Stomach (tissue), 9 donors: ENCODE results near the gene DNASE1L3. TPM values are rescaled to one million over a fixed set of nuclear protein-coding genes. Genes with fewer than 3 reads are reported as not detected.

ENCODE experiments used
- DNase-seq, 2 donors: peaks; one replicate each; pipeline versions ENCODE4 v3.0.0 to v3.0.0-alpha.2; 2013 to 2019
- H3K27ac ChIP-seq, 5 donors: fragments of 200-600 bp in 4 of 5; sonication (generic) in 4 of 5; one replicate each; pipeline ENCODE4 v1.5.1; 2013 to 2019; ENCODE audit warnings: mild to moderate bottlenecking in 1 of 5, moderate library complexity in 1 of 5
- H3K27me3 ChIP-seq, 3 donors: fragments of 200-600 bp; sonication (generic); one replicate each; pipeline ENCODE4 v1.5.1; 2017 to 2019; ENCODE audit warnings: mixed run types in 1 of 3
- H3K36me3 ChIP-seq, 4 donors: fragments of 200-600 bp; sonication (generic); 1 replicate in 3 of 4; 2 replicates in 1 of 4; pipeline ENCODE4 v1.5.1; 2016 to 2019
- H3K4me1 ChIP-seq, 4 donors: fragments of 200-600 bp; sonication (generic); one replicate each; pipeline ENCODE4 v1.5.1; 2016 to 2019
- H3K4me3 ChIP-seq, 4 donors: fragments of 200-600 bp; sonication (generic) in 3 of 4; one replicate each; pipeline ENCODE4 v1.5.1; 2016 to 2019; ENCODE audit warnings: mild to moderate bottlenecking in 1 of 4
- H3K9me3 ChIP-seq, 4 donors: fragments of 200-600 bp; sonication (generic); one replicate each; pipeline ENCODE4 v1.5.1; 2016 to 2019
- CTCF ChIP-seq, 7 experiments: fragments of 450-650 bp in 4 of 7; fragments of 200-600 bp in 3 of 7; sonication (generic) in 3 of 7; IDR thresholded peaks; one replicate each; pipeline ENCODE4 v1.5.1; 2016 to 2019; ENCODE audit warnings: antibody characterized with exemption in 7 of 7, control low read depth in 2 of 7, mild to moderate bottlenecking in 1 of 7
- EP300 ChIP-seq: sonication (generic); formaldehyde crosslinking; IDR thresholded peaks from one replicate; pipeline ENCODE4 v1.6.1; 2017; ENCODE audit warnings: antibody characterized with exemption
- POLR2A ChIP-seq, 4 donors: fragments of 450-650 bp; IDR thresholded peaks; one replicate each; pipeline ENCODE4 v1.6.1; 2016; ENCODE audit warnings: antibody characterized with exemption in 4 of 4, control low read depth in 2 of 4, mild to moderate bottlenecking in 1 of 4, moderate library complexity in 1 of 4
- POLR2AphosphoS5 ChIP-seq, 3 donors: sonication (generic); formaldehyde crosslinking; IDR thresholded peaks; one replicate each; pipeline ENCODE4 v1.6.1; 2016; ENCODE audit warnings: antibody characterized with exemption in 3 of 3
- WGBS, 5 donors: extraction: QIAGEN DNeasy Blood & Tissue Kit in 3 of 5; methylation state at CpG; one replicate each; pipeline versions ENCODE4 v1.1.5 to v1.1.7; 2013 to 2018; 5-methylcytosine and 5-hydroxymethylcytosine counted together
- intact Hi-C: fragments of 100-400 bp; cut with DNase I; formaldehyde crosslinking; loops from one replicate; pipeline ENCODE4 v1.15.1; 2023; ENCODE audit warnings: low total_unique reads
- polyA plus RNA-seq, 3 donors: library from polyadenylated mRNA; stranded (reverse); fragments of 200-250 nt; gene quantifications; one replicate each; pipeline ENCODE4 v1.2.3, GENCODE V29; 2013
- total RNA-seq, 5 donors: library from RNA; depleted of rRNA; stranded (reverse); fragments of >200 nt; gene quantifications; one replicate each; pipeline versions ENCODE4 v1.1.0 to v1.2.3, GENCODE V29; 2014 to 2016
- donor health status: healthy with polysubstance abuse.
- donor health status: Bipolar disorder and iron deficiency.
- donor health status: healthy.

Gene DNASE1L3
- total and polyA plus RNA-seq, 8 donors, result 0.43 to 10.4 (median 3.1) TPM; not detected in 2

- 80 to 89% (median 88%) methylated on average over 16 of the region's 16 CpGs for WGBS, 5 donors
- Histone ChIP-seq H3K27me3 (no peaks in the 10 kb centered on the region), H3K4me1 (peaks cover 36 to 58% (median 50%) of the 10 kb centered on the region in 4 donors), H3K4me3 (no peak overlapping the region), H3K36me3 (peaks cover 23 to 94% (median 69%) of the 10 kb centered on the region in 4 donors), H3K9me3 (no peaks in the 10 kb centered on the region), H3K27ac (peak overlapping the region in 4 of 5 donors; percentile 2 to 63 (median 33))
- TF ChIP-seq EP300, result no peak
- TF ChIP-seq CTCF (IDR thresholded peaks at IDR 0.05), result peak in 5 of 7 experiments; percentile 44 to 91 (median 84)
- peak; percentile 62 to 81 for DNase-seq
- intact Hi-C loops, result no loop called here
These were observed 43.1 kb downstream of the DNASE1L3 start for GRCh38 chr3:58167431-58168351.

- no peak for TF ChIP-seq EP300
- TF ChIP-seq POLR2AphosphoS5 (IDR thresholded peaks at IDR 0.05), result peak in 1 of 3 donors; percentile 16
- TF ChIP-seq POLR2A (IDR thresholded peaks at IDR 0.05), result no peak
- no peak for TF ChIP-seq CTCF (IDR thresholded peaks at IDR 0.05)
- Histone ChIP-seq H3K9me3 (no peaks in the 10 kb centered on the region), H3K4me3 (no peak overlapping the region), H3K4me1 (peaks cover 36 to 73% (median 60%) of the 10 kb centered on the region in 4 donors), H3K27me3 (no peaks in the 10 kb centered on the region), H3K27ac (peak overlapping the region; percentile 67 to 87 (median 86)), H3K36me3 (peaks cover 13 to 92% (median 70%) of the 10 kb centered on the region in 4 donors)
- peak; percentile 58 to 62 for DNase-seq
- WGBS, 5 donors, result 31 to 50% (median 43%) methylated on average over 13 to 16 of the region's 16 CpGs
- intact Hi-C loops, result no loop called here
These were observed 45.6 kb downstream of the DNASE1L3 start for GRCh38 chr3:58164906-58165821.

GRCh38 chr3:58164199-58164879 is 46.4 kb downstream of the DNASE1L3 start:
- Histone ChIP-seq H3K27me3 (no peaks in the 10 kb centered on the region), H3K4me3 (peak overlapping the region in 1 of 4 donors; percentile 6), H3K27ac (peak overlapping the region; percentile 67 to 87 (median 86)), H3K4me1 (peaks cover 36 to 73% (median 60%) of the 10 kb centered on the region in 4 donors), H3K36me3 (peaks cover 11 to 92% (median 70%) of the 10 kb centered on the region in 4 donors), H3K9me3 (no peaks in the 10 kb centered on the region)
- intact Hi-C loops, result no loop called here
- TF ChIP-seq POLR2A (IDR thresholded peaks at IDR 0.05) (no peak), POLR2AphosphoS5 (IDR thresholded peaks at IDR 0.05) (peak; percentile 6 to 42 (median 20))
- 25 to 50% (median 32%) methylated on average over 11 to 12 of the region's 12 CpGs for WGBS, 5 donors
- DNase-seq, result peak; percentile 80 to 92

- H3K27me3 ChIP-seq, result no peaks in the 10 kb centered on the region
- no peak overlapping the region for H3K4me3 ChIP-seq
- no peak for DNase-seq
- H3K36me3 ChIP-seq, result peaks cover 17 to 92% (median 70%) of the 10 kb centered on the region in 4 donors
- H3K9me3 ChIP-seq, result no peaks in the 10 kb centered on the region
- H3K27ac ChIP-seq, result peak overlapping the region; percentile 49 to 87 (median 86)
- intact Hi-C loops, result no loop called here
- WGBS, 5 donors, result 49 to 70% (median 68%) methylated on average over 11 to 14 of the region's 14 CpGs
- H3K4me1 ChIP-seq, result peaks cover 36 to 73% (median 60%) of the 10 kb centered on the region in 4 donors
- no peak for TF ChIP-seq CTCF (IDR thresholded peaks at IDR 0.05)
- TF ChIP-seq EP300, result no peak
- peak in 1 of 3 donors; percentile 54 for TF ChIP-seq POLR2AphosphoS5 (IDR thresholded peaks at IDR 0.05)
- TF ChIP-seq POLR2A (IDR thresholded peaks at IDR 0.05), result no peak
These were observed 47.5 kb downstream of the DNASE1L3 start for GRCh38 chr3:58163234-58163633.
